ENCODE measurements around the gene ZSWIM5.
"Not testable (repeated sequence)": the region's sequence is repeated elsewhere in the genome, so short reads cannot be mapped to it uniquely, and the experiment has no call there.

The ZSWIM5 gene

GRCh38 chr1:45205011-45205909, 1.1 kb downstream of the ZSWIM5 start:
- DNase-seq (ENCODE audit: low read depth in 2 of 2), result no peak

- DNase-seq (ENCODE audit: low read depth in 2 of 2), result no peak
Observed at GRCh38 chr1:45200906-45201500, 5.4 kb downstream of the ZSWIM5 start.

GRCh38 chr1:45200435-45200834, 6.0 kb downstream of the ZSWIM5 start:
- no peak for DNase-seq (ENCODE audit: low read depth in 2 of 2)

- DNase-seq (ENCODE audit: low read depth in 2 of 2), result no peak
Observed at GRCh38 chr1:45198185-45198584, 8.2 kb downstream of the ZSWIM5 start.

- no peak for DNase-seq (ENCODE audit: low read depth in 2 of 2)
Observed at GRCh38 chr1:45196863-45197262, 9.5 kb downstream of the ZSWIM5 start.

- DNase-seq (ENCODE audit: low read depth in 2 of 2), result no peak
Observed at GRCh38 chr1:45191418-45191783, 15.0 kb downstream of the ZSWIM5 start.

GRCh38 chr1:45187725-45188124, 18.7 kb downstream of the ZSWIM5 start:
- no peak for DNase-seq (ENCODE audit: low read depth in 2 of 2)

- DNase-seq (ENCODE audit: low read depth in 2 of 2), result not testable (repeated sequence)
Observed at GRCh38 chr1:45179918-45180519, 26.4 kb downstream of the ZSWIM5 start.

GRCh38 chr1:45177452-45177851, 29.0 kb downstream of the ZSWIM5 start:
- no peak for DNase-seq (ENCODE audit: low read depth in 2 of 2)

GRCh38 chr1:45172764-45173163, 33.6 kb downstream of the ZSWIM5 start:
- no peak for DNase-seq (ENCODE audit: low read depth in 2 of 2)

- DNase-seq (ENCODE audit: low read depth in 2 of 2), result no peak
Observed at GRCh38 chr1:45172005-45172404, 34.4 kb downstream of the ZSWIM5 start.

GRCh38 chr1:45171575-45171974, 34.8 kb downstream of the ZSWIM5 start:
- DNase-seq (ENCODE audit: low read depth in 2 of 2), result no peak

GRCh38 chr1:45170151-45170742, 36.2 kb downstream of the ZSWIM5 start:
- no peak for DNase-seq (ENCODE audit: low read depth in 2 of 2)

GRCh38 chr1:45167947-45168346, 38.5 kb downstream of the ZSWIM5 start:
- DNase-seq (ENCODE audit: low read depth in 2 of 2), result not testable (repeated sequence)

GRCh38 chr1:45164307-45164706, 42.1 kb downstream of the ZSWIM5 start:
- DNase-seq (ENCODE audit: low read depth in 2 of 2), result not testable (repeated sequence)

- DNase-seq (ENCODE audit: low read depth in 2 of 2), result not testable (repeated sequence)
Observed at GRCh38 chr1:45163111-45163510, 43.3 kb downstream of the ZSWIM5 start.

- DNase-seq (ENCODE audit: low read depth in 2 of 2), result not testable (repeated sequence)
Observed at GRCh38 chr1:45162041-45163035, 44.1 kb downstream of the ZSWIM5 start.

- DNase-seq (ENCODE audit: low read depth in 2 of 2), result no peak
Observed at GRCh38 chr1:45155957-45156356, 50.4 kb downstream of the ZSWIM5 start.

GRCh38 chr1:45155423-45155822, 51.0 kb downstream of the ZSWIM5 start:
- DNase-seq (ENCODE audit: low read depth in 2 of 2), result no peak

GRCh38 chr1:45152126-45152525, 54.3 kb downstream of the ZSWIM5 start:
- no peak for DNase-seq (ENCODE audit: low read depth in 2 of 2)

- DNase-seq (ENCODE audit: low read depth in 2 of 2), result no peak
Observed at GRCh38 chr1:45148209-45148825, 58.1 kb downstream of the ZSWIM5 start.

Data from stimulated activated CD8-positive, alpha-beta memory T cell treated with anti-CD3 and anti-CD28 coated beads, Interleukin-2, amount 100 ng/mL, for 48 hours (primary cell).